Central memory CD8-positive, alpha-beta T cell (primary cell): ENCODE results near the gene VWA3B.

Source experiments
- ATAC-seq: fragments of 150-1000 bp; cut with Tn5 transposase; replicated peaks from 2 replicates; pipeline ENCODE4 v1.10.0; 2022; ENCODE audit warnings: mild to moderate bottlenecking, moderate FRiP score, moderate number of reproducible peaks; ENCODE audit not compliant: poor library complexity, severe bottlenecking; ENCODE audit errors: extremely low read depth
- DNase-seq, 2 donors: peaks; one replicate each; pipeline ENCODE4 v3.0.0; 2021; ENCODE audit warnings: low spot score in 2 of 2
- H3K27ac Mint-ChIP-seq: one replicate; pipeline ENCODE4 v1.8.0; 2022; ENCODE audit warnings: low read depth, mild to moderate bottlenecking, moderate library complexity, mixed read lengths
- H3K27me3 Mint-ChIP-seq: one replicate; pipeline ENCODE4 v1.8.0; 2022; ENCODE audit warnings: mixed read lengths
- H3K36me3 Mint-ChIP-seq: one replicate; pipeline ENCODE4 v1.8.0; 2022; ENCODE audit warnings: mild to moderate bottlenecking, moderate library complexity, mixed read lengths; ENCODE audit not compliant: insufficient read depth
- H3K4me1 Mint-ChIP-seq: one replicate; pipeline ENCODE4 v1.8.0; 2022; ENCODE audit warnings: mixed read lengths
- H3K4me3 Mint-ChIP-seq: one replicate; pipeline ENCODE4 v1.8.0; 2022; ENCODE audit warnings: mild to moderate bottlenecking, moderate library complexity, mixed read lengths
- H3K9me3 Mint-ChIP-seq: one replicate; pipeline ENCODE4 v1.8.0; 2022; ENCODE audit warnings: mixed read lengths

Gene VWA3B

GRCh38 chr2:98149333-98149697 lies 62.3 kb downstream of the VWA3B start:
- Mint-ChIP-seq H3K27ac (no peak overlapping the region), H3K9me3 (no peaks in the 10 kb centered on the region), H3K36me3 (no peaks in the 10 kb centered on the region), H3K27me3 (peaks cover 34% of the 10 kb centered on the region), H3K4me3 (no peak overlapping the region), H3K4me1 (no peaks in the 10 kb centered on the region)
- ATAC-seq (peak; percentile 32), DNase-seq (no peak)

DNA sequence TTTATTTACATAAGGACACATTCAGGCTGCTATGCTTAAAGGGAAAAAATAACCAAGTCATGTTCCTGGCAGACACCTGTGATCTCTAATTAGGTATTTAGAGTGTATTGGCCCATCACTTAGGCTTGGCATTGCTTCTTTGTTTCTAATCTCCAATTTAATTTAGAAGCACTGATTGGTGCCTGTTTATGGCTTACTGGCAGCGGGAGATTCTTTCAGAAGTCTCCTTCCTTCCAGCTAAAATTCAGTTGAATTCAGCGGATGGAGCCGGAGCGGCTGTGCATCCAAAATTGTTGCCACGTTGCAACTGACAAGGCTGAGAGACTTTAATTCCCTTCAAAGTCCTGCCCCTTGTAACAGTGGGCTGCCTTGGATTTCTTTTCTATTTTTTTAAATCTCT lies 66.5 kb downstream of the VWA3B start:
- H3K9me3 Mint-ChIP-seq = no peaks in the 10 kb centered on the region
- no peaks in the 10 kb centered on the region for H3K4me1 Mint-ChIP-seq
- DNase-seq (no peak), ATAC-seq (no peak)
- no peak overlapping the region for H3K4me3 Mint-ChIP-seq
- H3K27ac Mint-ChIP-seq = no peak overlapping the region
- no peaks in the 10 kb centered on the region for H3K36me3 Mint-ChIP-seq
- peaks cover 55% of the 10 kb centered on the region for H3K27me3 Mint-ChIP-seq

DNA sequence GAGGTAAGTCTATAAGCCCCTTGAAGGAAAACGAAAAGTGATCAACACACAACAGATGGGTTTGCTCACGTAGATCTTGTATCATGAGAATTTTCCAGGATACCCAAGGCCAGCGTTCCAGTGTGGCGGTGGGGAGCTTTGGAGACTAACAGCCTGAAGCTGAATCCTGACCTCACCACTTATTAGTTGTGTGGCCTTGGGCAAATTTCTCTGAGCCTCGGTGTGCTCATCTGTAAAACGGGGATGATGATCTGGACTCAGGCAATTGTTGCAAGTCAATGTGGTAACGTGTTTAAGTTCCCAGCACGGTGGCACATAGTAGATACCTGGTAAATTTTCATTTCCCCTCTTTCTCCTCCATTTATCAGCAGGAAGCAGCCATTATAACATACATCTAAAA lies 68.3 kb downstream of the VWA3B start:
- Mint-ChIP-seq H3K4me1 (no peaks in the 10 kb centered on the region), H3K36me3 (no peaks in the 10 kb centered on the region), H3K4me3 (no peak overlapping the region), H3K27me3 (peaks cover 68% of the 10 kb centered on the region), H3K9me3 (no peaks in the 10 kb centered on the region), H3K27ac (no peak overlapping the region)
- ATAC-seq = no peak
- DNase-seq = no peak

- no peaks in the 10 kb centered on the region for H3K9me3 Mint-ChIP-seq
Observed at GRCh38 chr2:98155716-98156115, 68.7 kb downstream of the VWA3B start.

GRCh38 chr2:98156304-98156703 lies 69.3 kb downstream of the VWA3B start:
- H3K4me1 Mint-ChIP-seq = no peaks in the 10 kb centered on the region
- no peak overlapping the region for H3K4me3 Mint-ChIP-seq
- peaks cover 78% of the 10 kb centered on the region for H3K27me3 Mint-ChIP-seq
- H3K27ac Mint-ChIP-seq = no peak overlapping the region
- ATAC-seq (no peak), DNase-seq (no peak)
- H3K9me3 Mint-ChIP-seq = no peaks in the 10 kb centered on the region
- H3K36me3 Mint-ChIP-seq = no peaks in the 10 kb centered on the region

More at GRCh38 chr2:98155716-98156115, 68.7 kb downstream of the VWA3B start:
- no peaks in the 10 kb centered on the region for H3K36me3 Mint-ChIP-seq
- H3K27ac Mint-ChIP-seq = no peak overlapping the region
- H3K27me3 Mint-ChIP-seq = peaks cover 72% of the 10 kb centered on the region
- no peaks in the 10 kb centered on the region for H3K4me1 Mint-ChIP-seq
- no peak for DNase-seq
- no peak overlapping the region for H3K4me3 Mint-ChIP-seq
- ATAC-seq = no peak

GRCh38 chr2:98157557-98157956 lies 70.6 kb downstream of the VWA3B start:
- H3K36me3 Mint-ChIP-seq = no peaks in the 10 kb centered on the region
- no peaks in the 10 kb centered on the region for H3K4me1 Mint-ChIP-seq
- H3K9me3 Mint-ChIP-seq = no peaks in the 10 kb centered on the region
- ATAC-seq (no peak), DNase-seq (no peak)
- H3K27ac Mint-ChIP-seq = no peak overlapping the region
- no peak overlapping the region for H3K4me3 Mint-ChIP-seq
- H3K27me3 Mint-ChIP-seq = peaks cover 84% of the 10 kb centered on the region

GRCh38 chr2:98158305-98158704 lies 71.3 kb downstream of the VWA3B start:
- peaks cover 87% of the 10 kb centered on the region for H3K27me3 Mint-ChIP-seq
- H3K9me3 Mint-ChIP-seq = no peaks in the 10 kb centered on the region
- ATAC-seq (no peak), DNase-seq (no peak)
- no peak overlapping the region for H3K27ac Mint-ChIP-seq
- no peaks in the 10 kb centered on the region for H3K36me3 Mint-ChIP-seq
- H3K4me1 Mint-ChIP-seq = no peaks in the 10 kb centered on the region
- no peak overlapping the region for H3K4me3 Mint-ChIP-seq

- no peaks in the 10 kb centered on the region for H3K9me3 Mint-ChIP-seq
- ATAC-seq (no peak), DNase-seq (no peak)
- no peaks in the 10 kb centered on the region for H3K36me3 Mint-ChIP-seq
- H3K4me3 Mint-ChIP-seq = no peak overlapping the region
- peaks cover 88% of the 10 kb centered on the region for H3K27me3 Mint-ChIP-seq
- no peak overlapping the region for H3K27ac Mint-ChIP-seq
- no peaks in the 10 kb centered on the region for H3K4me1 Mint-ChIP-seq
Observed at GRCh38 chr2:98160554-98160953, 73.6 kb downstream of the VWA3B start.

DNA sequence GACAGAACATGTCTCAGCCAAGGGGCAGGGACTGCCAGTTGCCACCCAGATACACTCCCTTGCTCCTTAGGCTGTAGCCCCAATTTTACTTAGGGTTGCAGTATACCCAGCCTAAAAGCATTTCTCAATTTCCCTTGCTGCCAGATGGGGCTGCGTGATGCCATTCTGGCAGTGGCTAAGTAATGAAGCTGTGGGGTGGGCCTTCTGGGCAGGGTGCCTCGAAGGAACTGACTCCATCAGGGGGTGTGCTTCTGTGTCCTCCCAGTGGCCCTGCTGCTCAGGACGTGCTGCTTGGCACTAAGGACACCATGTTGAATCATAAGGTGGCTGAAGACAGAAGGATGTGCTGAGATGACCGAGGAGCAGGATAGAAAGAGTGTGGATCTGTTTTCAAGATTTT lies 74.2 kb downstream of the VWA3B start:
- Mint-ChIP-seq H3K9me3 (no peaks in the 10 kb centered on the region), H3K27me3 (peaks cover 88% of the 10 kb centered on the region), H3K27ac (no peak overlapping the region), H3K4me3 (no peak overlapping the region), H3K36me3 (no peaks in the 10 kb centered on the region), H3K4me1 (no peaks in the 10 kb centered on the region)
- DNase-seq (no peak), ATAC-seq (no peak)

- H3K27me3 Mint-ChIP-seq = peaks cover 88% of the 10 kb centered on the region
- no peaks in the 10 kb centered on the region for H3K4me1 Mint-ChIP-seq
- H3K27ac Mint-ChIP-seq = no peak overlapping the region
- ATAC-seq = no peak
- H3K36me3 Mint-ChIP-seq = no peaks in the 10 kb centered on the region
- H3K4me3 Mint-ChIP-seq = no peak overlapping the region
- H3K9me3 Mint-ChIP-seq = no peaks in the 10 kb centered on the region
- DNase-seq = no peak
Observed at GRCh38 chr2:98164256-98164655, 77.3 kb downstream of the VWA3B start.

- Mint-ChIP-seq H3K27me3 (peaks cover 92% of the 10 kb centered on the region), H3K27ac (no peak overlapping the region), H3K9me3 (no peaks in the 10 kb centered on the region), H3K36me3 (no peaks in the 10 kb centered on the region), H3K4me3 (no peak overlapping the region), H3K4me1 (no peaks in the 10 kb centered on the region)
- ATAC-seq (no peak), DNase-seq (no peak)
Observed at GRCh38 chr2:98165516-98166071, 78.6 kb downstream of the VWA3B start.

DNA sequence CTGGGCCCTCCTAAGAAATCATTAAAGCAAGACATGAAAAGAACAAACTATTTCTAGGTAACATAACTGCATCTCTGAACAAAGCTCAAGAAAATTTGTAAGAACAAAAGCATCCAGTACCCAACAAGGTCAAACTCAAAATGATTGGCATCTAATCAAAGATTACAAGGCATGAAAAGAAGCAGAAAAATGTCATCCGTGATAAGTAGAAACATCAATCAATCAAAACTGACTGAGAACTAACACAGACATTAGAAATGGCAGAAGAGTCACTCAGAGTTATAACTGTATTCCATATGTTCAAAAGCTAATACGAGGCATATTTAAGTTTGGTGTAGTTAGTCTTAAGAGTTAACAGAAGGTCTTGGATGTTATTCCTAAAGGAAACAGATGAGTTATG lies 80.9 kb downstream of the VWA3B start:
- H3K4me3 Mint-ChIP-seq = no peak overlapping the region
- no peak overlapping the region for H3K27ac Mint-ChIP-seq
- peaks cover 92% of the 10 kb centered on the region for H3K27me3 Mint-ChIP-seq
- peaks cover 2% of the 10 kb centered on the region for H3K36me3 Mint-ChIP-seq
- no peaks in the 10 kb centered on the region for H3K9me3 Mint-ChIP-seq
- DNase-seq (no peak), ATAC-seq (no peak)
- no peaks in the 10 kb centered on the region for H3K4me1 Mint-ChIP-seq

DNA sequence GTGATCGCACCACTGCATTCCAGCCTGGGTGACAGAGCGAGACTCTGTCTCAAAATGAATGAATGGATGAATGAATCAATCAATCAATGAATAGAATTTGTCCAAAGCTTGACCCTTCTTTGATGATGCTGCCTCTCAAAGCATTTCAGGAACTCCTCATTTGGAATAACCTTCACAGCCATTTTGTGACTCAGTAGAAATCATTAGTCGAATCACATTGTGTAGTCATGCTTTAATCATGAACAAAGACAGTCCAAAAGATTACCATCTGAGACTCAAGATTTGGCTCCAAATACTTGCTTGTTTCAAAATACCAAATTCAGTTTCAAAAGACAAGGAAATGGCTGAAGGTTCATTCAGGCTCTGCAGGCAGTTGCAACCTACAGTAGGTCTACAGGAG lies 83.1 kb downstream of the VWA3B start:
- Mint-ChIP-seq H3K9me3 (no peaks in the 10 kb centered on the region), H3K4me3 (no peak overlapping the region), H3K27ac (no peak overlapping the region), H3K36me3 (peaks cover 2% of the 10 kb centered on the region), H3K4me1 (no peaks in the 10 kb centered on the region), H3K27me3 (peaks cover 83% of the 10 kb centered on the region)
- ATAC-seq (no peak), DNase-seq (no peak)
